ENCODE measurements around the gene SERF1A.
"Not testable (repeated sequence)": the region's sequence is repeated elsewhere in the genome, so short reads cannot be mapped to it uniquely, and the experiment has no call there.

DNA sequence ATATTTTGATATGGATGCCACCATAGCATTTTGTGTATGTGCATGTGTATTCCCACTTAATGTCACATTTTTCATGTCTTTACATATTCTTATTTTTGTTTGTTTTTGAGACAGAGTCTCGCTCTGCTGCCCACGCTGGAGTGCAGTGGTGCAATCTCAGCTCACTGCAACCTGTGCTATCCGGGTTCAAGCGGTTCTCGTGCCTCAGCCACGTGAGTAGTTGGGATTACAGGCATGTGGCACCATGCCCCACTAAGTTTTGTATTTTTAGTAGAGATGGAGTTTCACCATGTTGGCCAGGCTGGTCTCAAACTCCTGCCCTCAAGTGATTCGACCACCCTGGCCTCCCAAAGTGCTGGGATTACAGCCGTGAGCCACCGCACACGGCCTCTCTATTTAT is 52.6 kb downstream of the SERF1A start:
- TF ChIP-seq, protein P1, sequence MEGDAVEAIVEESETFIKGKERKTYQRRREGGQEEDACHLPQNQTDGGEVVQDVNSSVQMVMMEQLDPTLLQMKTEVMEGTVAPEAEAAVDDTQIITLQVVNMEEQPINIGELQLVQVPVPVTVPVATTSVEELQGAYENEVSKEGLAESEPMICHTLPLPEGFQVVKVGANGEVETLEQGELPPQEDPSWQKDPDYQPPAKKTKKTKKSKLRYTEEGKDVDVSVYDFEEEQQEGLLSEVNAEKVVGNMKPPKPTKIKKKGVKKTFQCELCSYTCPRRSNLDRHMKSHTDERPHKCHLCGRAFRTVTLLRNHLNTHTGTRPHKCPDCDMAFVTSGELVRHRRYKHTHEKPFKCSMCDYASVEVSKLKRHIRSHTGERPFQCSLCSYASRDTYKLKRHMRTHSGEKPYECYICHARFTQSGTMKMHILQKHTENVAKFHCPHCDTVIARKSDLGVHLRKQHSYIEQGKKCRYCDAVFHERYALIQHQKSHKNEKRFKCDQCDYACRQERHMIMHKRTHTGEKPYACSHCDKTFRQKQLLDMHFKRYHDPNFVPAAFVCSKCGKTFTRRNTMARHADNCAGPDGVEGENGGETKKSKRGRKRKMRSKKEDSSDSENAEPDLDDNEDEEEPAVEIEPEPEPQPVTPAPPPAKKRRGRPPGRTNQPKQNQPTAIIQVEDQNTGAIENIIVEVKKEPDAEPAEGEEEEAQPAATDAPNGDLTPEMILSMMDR (conservative IDR thresholded peaks at IDR 0.05 in 1 of 2, IDR thresholded peaks at IDR 0.05 in 1 of 2; ENCODE audit: low read depth in 1 of 2, low read length in 2 of 2): not testable (repeated sequence)
- not testable (repeated sequence) for TF ChIP-seq EZH2 (IDR thresholded peaks at IDR 0.05; ENCODE audit: low read length, missing control alignments)
